ENCODE data around the gene SECISBP2. TPM values are rescaled to one million over a fixed set of nuclear protein-coding genes. Genes with fewer than 3 reads are reported as not detected.

SECISBP2 gene
- total RNA-seq, 1 experiment from 2014 or later, result 41.4 TPM

- Histone ChIP-seq H4K20me1 (ENCODE audit: insufficient read depth) (peaks cover 3% of the 10 kb centered on the region; the same call in 1 of the 2 replicates), H3K27me3 (ENCODE audit: insufficient read depth, low read depth) (no peaks in the 10 kb centered on the region), H3K4me3 (no peak overlapping the region), H3K9me2 (ENCODE audit: insufficient read depth) (no peaks in the 10 kb centered on the region), H3K27ac (no peak overlapping the region), H3K9me3 (ENCODE audit: insufficient read depth, low read depth) (no peaks in the 10 kb centered on the region), H3K36me3 (ENCODE audit: low read depth) (peaks cover 3% of the 10 kb centered on the region; the same call in 1 of the 2 replicates), H3K79me2 (ENCODE audit: low read depth) (no peaks in the 10 kb centered on the region), H3K4me1 (replicated peaks; ENCODE audit: insufficient read depth) (no peaks in the 10 kb centered on the region), H3K4me2 (no peak overlapping the region), H3F3A (ENCODE audit: insufficient read depth, low read depth) (no peaks in the 10 kb centered on the region), H2AFZ (no peak overlapping the region)
- ChIA-PET POLR2A (ENCODE audit: unreplicated experiment) (no interaction called here), CTCF (no interaction called here)
- no TSS peak for BruUV-seq (replicated peaks)
- TF ChIP-seq CTCF (conservative IDR thresholded peaks at IDR 0.05), result no peak
- TF ChIP-seq EZH2 (IDR thresholded peaks at IDR 0.05; ENCODE audit: low read depth), result no peak
- DNase-seq, result no peak
- intact Hi-C loops (cut with micrococcal nuclease; ENCODE audit: unreplicated experiment), result no loop called here
Measured at GRCh38 chr9:89351584-89352300, 33.4 kb downstream of the SECISBP2 start.

- Histone ChIP-seq H3K79me2 (ENCODE audit: low read depth) (no peaks in the 10 kb centered on the region), H3K4me1 (replicated peaks; ENCODE audit: insufficient read depth) (no peaks in the 10 kb centered on the region), H3K27me3 (ENCODE audit: insufficient read depth, low read depth) (no peaks in the 10 kb centered on the region), H3K36me3 (ENCODE audit: low read depth) (peaks cover 3% of the 10 kb centered on the region; the same call in 1 of the 2 replicates), H3K4me3 (no peak overlapping the region), H3K9me3 (ENCODE audit: insufficient read depth, low read depth) (no peaks in the 10 kb centered on the region), H3K9me2 (ENCODE audit: insufficient read depth) (no peaks in the 10 kb centered on the region), H3F3A (ENCODE audit: insufficient read depth, low read depth) (no peaks in the 10 kb centered on the region), H3K27ac (no peak overlapping the region), H2AFZ (no peak overlapping the region), H3K4me2 (no peak overlapping the region), H4K20me1 (ENCODE audit: insufficient read depth) (peaks cover 3% of the 10 kb centered on the region; the same call in 1 of the 2 replicates)
- ChIA-PET POLR2A (ENCODE audit: unreplicated experiment) (no interaction called here), CTCF (no interaction called here)
- BruUV-seq (replicated peaks), result no TSS peak
- DNase-seq, result no peak
- no peak for TF ChIP-seq EZH2 (IDR thresholded peaks at IDR 0.05; ENCODE audit: low read depth)
- TF ChIP-seq CTCF (conservative IDR thresholded peaks at IDR 0.05), result no peak
- intact Hi-C loops (cut with micrococcal nuclease; ENCODE audit: unreplicated experiment), result no loop called here
Measured at GRCh38 chr9:89352451-89352850, 34.2 kb downstream of the SECISBP2 start.

GRCh38 chr9:89352874-89353649 lies 34.8 kb downstream of the SECISBP2 start:
- H3K27ac ChIP-seq, result no peak overlapping the region
- no peaks in the 10 kb centered on the region for H3F3A ChIP-seq (ENCODE audit: insufficient read depth, low read depth)
- no peak overlapping the region for H3K4me3 ChIP-seq
- TF ChIP-seq CTCF (conservative IDR thresholded peaks at IDR 0.05) (no peak), EZH2 (IDR thresholded peaks at IDR 0.05; ENCODE audit: low read depth) (no peak)
- no TSS peak for BruUV-seq (replicated peaks)
- H3K4me1 ChIP-seq (replicated peaks; ENCODE audit: insufficient read depth), result no peaks in the 10 kb centered on the region
- peaks cover 3% of the 10 kb centered on the region; the same call in 1 of the 2 replicates for H3K36me3 ChIP-seq (ENCODE audit: low read depth)
- no peak for DNase-seq
- ChIA-PET CTCF (no interaction called here), POLR2A (ENCODE audit: unreplicated experiment) (no interaction called here)
- H3K9me3 ChIP-seq (ENCODE audit: insufficient read depth, low read depth), result no peaks in the 10 kb centered on the region
- H2AFZ ChIP-seq, result no peak overlapping the region
- intact Hi-C loops (cut with micrococcal nuclease; ENCODE audit: unreplicated experiment), result no loop called here
- no peak overlapping the region for H3K4me2 ChIP-seq
- H3K9me2 ChIP-seq (ENCODE audit: insufficient read depth), result no peaks in the 10 kb centered on the region
- H3K27me3 ChIP-seq (ENCODE audit: insufficient read depth, low read depth), result no peaks in the 10 kb centered on the region
- peaks cover 3% of the 10 kb centered on the region; the same call in 1 of the 2 replicates for H4K20me1 ChIP-seq (ENCODE audit: insufficient read depth)
- no peaks in the 10 kb centered on the region for H3K79me2 ChIP-seq (ENCODE audit: low read depth)
